Prostate gland (tissue), 2 donors: Measurements from ENCODE around the gene COL23A1. TPM values are rescaled to one million over a fixed set of nuclear protein-coding genes. Genes with fewer than 3 reads are reported as not detected.

Experiments
- DNase-seq: peaks from one replicate; pipeline ENCODE4 v3.0.0-alpha.2; 2019; ENCODE audit warnings: low spot score
- H3K27ac ChIP-seq, 2 donors: fragments of 200-600 bp; sonication (generic); 2 replicates each; pipeline ENCODE4 v1.5.1; 2017 to 2019
- H3K27me3 ChIP-seq: fragments of 200-600 bp; sonication (generic); replicated peaks from 2 replicates; pipeline ENCODE4 v1.5.1; 2019; ENCODE audit not compliant: insufficient read depth
- H3K36me3 ChIP-seq, 2 donors: fragments of 200-600 bp; sonication (generic); 1 replicate in 1 of 2; 2 replicates in 1 of 2; pipeline versions ENCODE4 v1.5.1 to v1.8.1; 2017 to 2019
- H3K4me1 ChIP-seq: fragments of 200-600 bp; sonication (generic); replicated peaks from 2 replicates; pipeline ENCODE4 v1.5.1; 2019
- H3K4me3 ChIP-seq, 2 donors: fragments of 200-600 bp; sonication (generic); 2 replicates each; pipeline ENCODE4 v1.5.1; 2017 to 2019
- H3K9me3 ChIP-seq: fragments of 200-600 bp; sonication (generic); 2 replicates; pipeline ENCODE4 v1.5.1; 2017
- POLR2A ChIP-seq: fragments of 450-650 bp; IDR thresholded peaks from one replicate; pipeline ENCODE4 v1.6.1; 2016; ENCODE audit warnings: antibody characterized with exemption, mild to moderate bottlenecking
- POLR2AphosphoS5 ChIP-seq: sonication (generic); formaldehyde crosslinking; IDR thresholded peaks from one replicate; pipeline ENCODE4 v1.6.1; 2017; ENCODE audit warnings: antibody characterized with exemption
- WGBS: methylation state at CpG from one replicate; pipeline ENCODE4 v1.1.5; 2018; 5-methylcytosine and 5-hydroxymethylcytosine counted together
- intact Hi-C: fragments of 100-400 bp; cut with DNase I; formaldehyde crosslinking; loops from one replicate; pipeline ENCODE4 v1.14.2; 2022
- total RNA-seq, 2 donors: library from RNA; depleted of rRNA; stranded (reverse); fragments of >200 nt; gene quantifications; one replicate each; pipeline ENCODE4 v1.1.0, GENCODE V29; 2016
- TF ChIP-seq, protein P1 (sequence below), 4 experiments: fragments of 200-600 bp in 2 of 4; fragments of 450-650 bp in 2 of 4; sonication (generic) in 2 of 4; IDR thresholded peaks; 1 replicate in 3 of 4; 2 replicates in 1 of 4; pipeline ENCODE4 v1.5.1; 2016 to 2019; ENCODE audit warnings: antibody characterized with exemption in 4 of 4, mild to moderate bottlenecking in 2 of 4, moderate library complexity in 2 of 4

COL23A1 gene
- total RNA-seq, 2 donors from 2014 or later = 2.7 to 6.1 TPM

DNA sequence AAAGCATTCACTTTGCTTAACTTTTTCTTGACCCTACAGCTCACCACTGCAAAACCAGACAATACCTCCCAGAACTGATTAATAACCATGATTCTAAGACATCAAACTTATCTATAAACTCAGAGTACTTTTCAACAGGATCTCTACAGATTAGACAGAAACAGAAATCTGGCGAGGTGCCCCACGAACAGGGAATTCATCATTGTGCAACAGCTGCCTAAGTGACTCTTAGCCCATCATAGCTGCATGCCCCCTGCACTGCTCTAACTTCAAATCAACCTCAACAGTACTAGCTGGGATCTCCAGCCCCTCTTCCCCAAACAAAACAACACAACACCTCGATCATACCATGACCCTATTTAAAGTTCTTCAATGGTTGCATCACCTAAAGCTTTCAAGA is 16.1 kb upstream of the COL23A1 start:
- no peaks in the 10 kb centered on the region for H3K9me3 ChIP-seq
- TF ChIP-seq, protein P1, sequence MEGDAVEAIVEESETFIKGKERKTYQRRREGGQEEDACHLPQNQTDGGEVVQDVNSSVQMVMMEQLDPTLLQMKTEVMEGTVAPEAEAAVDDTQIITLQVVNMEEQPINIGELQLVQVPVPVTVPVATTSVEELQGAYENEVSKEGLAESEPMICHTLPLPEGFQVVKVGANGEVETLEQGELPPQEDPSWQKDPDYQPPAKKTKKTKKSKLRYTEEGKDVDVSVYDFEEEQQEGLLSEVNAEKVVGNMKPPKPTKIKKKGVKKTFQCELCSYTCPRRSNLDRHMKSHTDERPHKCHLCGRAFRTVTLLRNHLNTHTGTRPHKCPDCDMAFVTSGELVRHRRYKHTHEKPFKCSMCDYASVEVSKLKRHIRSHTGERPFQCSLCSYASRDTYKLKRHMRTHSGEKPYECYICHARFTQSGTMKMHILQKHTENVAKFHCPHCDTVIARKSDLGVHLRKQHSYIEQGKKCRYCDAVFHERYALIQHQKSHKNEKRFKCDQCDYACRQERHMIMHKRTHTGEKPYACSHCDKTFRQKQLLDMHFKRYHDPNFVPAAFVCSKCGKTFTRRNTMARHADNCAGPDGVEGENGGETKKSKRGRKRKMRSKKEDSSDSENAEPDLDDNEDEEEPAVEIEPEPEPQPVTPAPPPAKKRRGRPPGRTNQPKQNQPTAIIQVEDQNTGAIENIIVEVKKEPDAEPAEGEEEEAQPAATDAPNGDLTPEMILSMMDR (IDR thresholded peaks at IDR 0.05) = no peak
- TF ChIP-seq POLR2AphosphoS5 (no peak), POLR2A (no peak)
- no peak for DNase-seq
- no peaks in the 10 kb centered on the region for H3K4me1 ChIP-seq
- no peaks in the 10 kb centered on the region for H3K27me3 ChIP-seq
- no peak overlapping the region for H3K27ac ChIP-seq
- intact Hi-C loops = no loop called here
- peaks cover 0 to 7% of the 10 kb centered on the region in 2 donors for H3K36me3 ChIP-seq
- 87% methylated on average over 3 of the region's 3 CpGs for WGBS
- no peak overlapping the region for H3K4me3 ChIP-seq

DNA sequence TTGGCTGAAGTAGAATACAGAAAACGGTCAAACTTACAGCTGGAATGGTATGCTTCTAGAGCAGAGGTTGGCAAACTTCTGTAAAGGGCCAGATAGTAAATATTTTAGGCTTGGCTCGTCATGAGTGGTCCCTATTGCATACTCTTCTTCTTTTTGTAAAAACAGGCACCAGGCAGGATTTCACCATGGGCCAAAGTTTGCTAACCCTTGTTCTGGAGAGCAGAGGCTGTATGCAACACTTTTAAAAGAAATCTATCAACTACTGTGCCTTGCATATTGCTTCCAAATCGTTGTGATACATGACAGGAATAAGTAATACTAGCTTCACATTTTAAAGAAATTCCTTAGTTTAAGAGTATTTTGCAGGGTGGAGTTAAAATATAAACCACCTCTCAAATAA is 15.6 kb upstream of the COL23A1 start:
- WGBS = 76% methylated on average over 3 of the region's 3 CpGs
- Histone ChIP-seq H3K9me3 (no peaks in the 10 kb centered on the region), H3K4me1 (no peaks in the 10 kb centered on the region), H3K4me3 (no peak overlapping the region), H3K36me3 (peaks cover 0 to 7% of the 10 kb centered on the region in 2 donors), H3K27ac (no peak overlapping the region), H3K27me3 (no peaks in the 10 kb centered on the region)
- DNase-seq = no peak
- intact Hi-C loops = no loop called here
- TF ChIP-seq POLR2AphosphoS5 = no peak
- TF ChIP-seq, protein P1 (IDR thresholded peaks at IDR 0.05) = no peak
- no peak for TF ChIP-seq POLR2A

DNA sequence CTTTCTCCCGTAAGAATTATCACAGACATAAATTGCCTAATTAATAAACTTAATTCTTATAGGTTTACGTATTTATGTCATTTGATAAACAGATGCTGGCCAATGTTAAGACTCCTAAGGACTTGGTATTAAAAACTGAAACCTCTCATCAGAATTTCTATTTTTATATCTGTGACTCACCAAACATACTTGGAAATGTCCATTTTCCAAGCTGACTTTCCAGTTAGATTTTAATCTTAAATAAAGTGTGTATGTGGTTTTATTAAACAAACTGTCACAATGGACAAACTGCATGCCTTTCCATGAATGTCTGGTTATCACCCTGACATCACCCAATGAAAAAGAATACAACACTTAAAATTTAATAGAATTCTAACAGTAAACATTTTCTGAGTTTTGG is 12.6 kb upstream of the COL23A1 start:
- Histone ChIP-seq H3K4me3 (no peak overlapping the region), H3K27me3 (no peaks in the 10 kb centered on the region), H3K4me1 (no peaks in the 10 kb centered on the region), H3K9me3 (no peaks in the 10 kb centered on the region), H3K36me3 (peaks cover 0 to 3% of the 10 kb centered on the region in 2 donors), H3K27ac (no peak overlapping the region)
- DNase-seq = no peak
- intact Hi-C loops = no loop called here
- TF ChIP-seq, protein P1 (IDR thresholded peaks at IDR 0.05) = no peak
- TF ChIP-seq POLR2AphosphoS5 = no peak
- no peak for TF ChIP-seq POLR2A
- WGBS = 69% methylated on average over 2 of the region's 2 CpGs

DNA sequence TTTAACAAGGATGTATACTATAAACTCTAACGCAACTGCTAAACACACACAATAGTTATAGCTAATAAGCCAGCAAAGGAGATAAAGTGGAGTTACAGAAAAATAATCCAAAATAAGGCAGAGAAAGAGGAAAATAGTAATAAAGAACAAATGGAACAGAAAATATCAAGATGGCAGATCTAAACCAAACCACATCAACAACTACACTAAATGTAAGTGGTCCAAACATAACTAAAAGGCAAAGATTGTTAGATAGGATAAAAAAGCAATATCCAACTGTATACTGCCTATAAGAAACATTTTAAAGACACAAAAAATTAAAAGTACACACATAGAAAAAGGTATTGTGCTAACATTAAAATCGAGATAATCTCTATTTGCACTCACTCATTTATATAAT is 5.6 kb upstream of the COL23A1 start:
- WGBS = 74% methylated on average over 2 of the region's 2 CpGs
- intact Hi-C loops = no loop called here

DNA sequence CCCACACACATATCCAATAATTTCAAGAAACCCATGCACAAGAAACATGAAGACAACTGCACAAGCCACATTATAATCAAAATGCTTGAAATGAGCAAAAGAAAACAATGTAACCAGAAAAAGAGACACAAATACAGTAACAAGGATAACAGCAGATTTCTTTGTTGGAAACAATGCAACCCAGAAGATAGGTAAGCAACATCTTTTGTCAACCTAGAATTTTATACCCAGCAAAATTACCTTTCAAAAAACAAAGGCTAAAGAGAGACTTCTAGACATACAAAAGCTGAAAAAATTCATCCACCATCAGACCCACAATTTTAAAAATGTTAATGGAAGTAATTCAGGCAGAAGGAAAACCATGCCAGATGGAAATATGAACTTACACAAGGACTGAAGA is 5.0 kb upstream of the COL23A1 start:
- H3K4me3 ChIP-seq = no peak overlapping the region
- DNase-seq = no peak
- no peaks in the 10 kb centered on the region for H3K9me3 ChIP-seq
- no peak overlapping the region for H3K27ac ChIP-seq
- intact Hi-C loops = no loop called here
- no peaks in the 10 kb centered on the region for H3K27me3 ChIP-seq
- TF ChIP-seq POLR2A (no peak), POLR2AphosphoS5 (no peak)
- TF ChIP-seq, protein P1 (IDR thresholded peaks at IDR 0.05) = no peak
- peaks cover 4% of the 10 kb centered on the region for H3K4me1 ChIP-seq
- no peaks in the 10 kb centered on the region for H3K36me3 ChIP-seq

More for the DNA sequence above, 5.6 kb upstream of the COL23A1 start:
- Histone ChIP-seq H3K9me3 (no peaks in the 10 kb centered on the region), H3K4me3 (no peak overlapping the region), H3K4me1 (no peaks in the 10 kb centered on the region), H3K27ac (no peak overlapping the region), H3K36me3 (no peaks in the 10 kb centered on the region), H3K27me3 (no peaks in the 10 kb centered on the region)
- no peak for TF ChIP-seq POLR2A
- no peak for TF ChIP-seq POLR2AphosphoS5
- TF ChIP-seq, protein P1 (IDR thresholded peaks at IDR 0.05) = no peak
- no peak for DNase-seq
